KMS-11 (cell line): ENCODE data around the gene NEK8.
"Not testable (repeated sequence)": the region's sequence is repeated elsewhere in the genome, so short reads cannot be mapped to it uniquely, and the experiment has no call there.

Experiments used
- H2AFZ ChIP-seq: fragments of 200-600 bp; sonication (generic); 2 replicates; pipeline ENCODE4 v1.6.1; 2016; ENCODE audit warnings: antibody characterized with exemption, mixed run types, low read depth
- H3K27ac ChIP-seq: fragments of 200-600 bp; sonication (generic); 2 replicates; pipeline ENCODE4 v1.6.1; 2016; ENCODE audit warnings: mild to moderate bottlenecking, mixed run types
- H3K27me3 ChIP-seq: fragments of 200-600 bp; sonication (generic); 2 replicates; pipeline ENCODE4 v1.6.1; 2017; ENCODE audit warnings: mild to moderate bottlenecking, low read depth, mixed run types, moderate library complexity; ENCODE audit not compliant: insufficient read depth
- H3K36me3 ChIP-seq: fragments of 200-600 bp; sonication (generic); 2 replicates; pipeline ENCODE4 v1.6.1; 2017; ENCODE audit warnings: mild to moderate bottlenecking, mixed run types; ENCODE audit not compliant: insufficient read depth
- H3K4me1 ChIP-seq: fragments of 200-600 bp; sonication (generic); 2 replicates; pipeline ENCODE4 v1.6.1; 2016; ENCODE audit warnings: mild to moderate bottlenecking, low read depth, mixed run types; ENCODE audit not compliant: poor library complexity, severe bottlenecking
- H3K4me2 ChIP-seq: fragments of 200-600 bp; sonication (generic); 2 replicates; pipeline ENCODE4 v1.7.0; 2016; ENCODE audit warnings: mild to moderate bottlenecking, mixed run types
- H3K4me3 ChIP-seq: fragments of 200-600 bp; sonication (generic); IDR thresholded peaks from 2 replicates; pipeline ENCODE4 v1.6.1; 2017; ENCODE audit warnings: low read depth, low read length, mixed read lengths; ENCODE audit not compliant: insufficient read depth
- H3K79me2 ChIP-seq: fragments of 200-600 bp; sonication (generic); 2 replicates; pipeline ENCODE4 v1.6.1; 2016; ENCODE audit warnings: low read depth, mixed run types; ENCODE audit not compliant: insufficient read depth
- H3K9ac ChIP-seq: fragments of 200-600 bp; sonication (generic); 2 replicates; pipeline ENCODE4 v1.6.1; 2016; ENCODE audit warnings: mild to moderate bottlenecking, mixed run types
- H4K20me1 ChIP-seq: fragments of 200-600 bp; sonication (generic); 2 replicates; pipeline ENCODE4 v1.6.1; 2016; ENCODE audit warnings: mild to moderate bottlenecking, mixed run types; ENCODE audit not compliant: insufficient read depth
- CTCF ChIP-seq: fragments of 200-600 bp; sonication (generic); conservative IDR thresholded peaks from 2 replicates; pipeline ENCODE4 v1.6.1; 2017; ENCODE audit warnings: low read depth, mild to moderate bottlenecking, antibody characterized with exemption, low read length, moderate library complexity, mixed read lengths

Gene NEK8

GRCh38 chr17:28722417-28723158, 6.0 kb upstream of the NEK8 start:
- Histone ChIP-seq H4K20me1 (0 out of 2 replicates have a peak, but pooled peaks cover 5% of the 10 kb centered on the region), H3K4me2 (peak overlapping the region; percentile 72; the same call in 1 of the 2 replicates), H3K27ac (peak overlapping the region; percentile 31; the same call in 1 of the 2 replicates), H3K27me3 (no peaks in the 10 kb centered on the region), H3K9ac (no peak overlapping the region; the same call in 1 of the 2 replicates), H3K4me3 (no peak overlapping the region), H3K79me2 (peaks cover 41% of the 10 kb centered on the region), H3K4me1 (peaks cover 55% of the 10 kb centered on the region), H3K36me3 (peaks cover 25% of the 10 kb centered on the region; the same call in 1 of the 2 replicates), H2AFZ (no peak overlapping the region)
- no peak for TF ChIP-seq CTCF

GRCh38 chr17:28723159-28723835, 5.3 kb upstream of the NEK8 start:
- H3K27ac ChIP-seq = peak overlapping the region; percentile 74; the same call in 1 of the 2 replicates
- no peak overlapping the region; the same call in 1 of the 2 replicates for H3K9ac ChIP-seq
- H3K36me3 ChIP-seq = peaks cover 25% of the 10 kb centered on the region; the same call in 1 of the 2 replicates
- no peak overlapping the region for H2AFZ ChIP-seq
- no peak overlapping the region for H3K4me3 ChIP-seq
- H4K20me1 ChIP-seq = 0 out of 2 replicates have a peak, but pooled peaks cover 5% of the 10 kb centered on the region
- peaks cover 60% of the 10 kb centered on the region for H3K4me1 ChIP-seq
- peaks cover 41% of the 10 kb centered on the region for H3K79me2 ChIP-seq
- H3K4me2 ChIP-seq = peak overlapping the region; percentile 72; the same call in 1 of the 2 replicates
- no peak for TF ChIP-seq CTCF
- H3K27me3 ChIP-seq = no peaks in the 10 kb centered on the region

- peaks cover 56% of the 10 kb centered on the region for H3K4me1 ChIP-seq
- H3K36me3 ChIP-seq = peaks cover 25% of the 10 kb centered on the region; the same call in 1 of the 2 replicates
- not testable (repeated sequence) for H3K9ac ChIP-seq, H4K20me1 ChIP-seq, H3K27me3 ChIP-seq, H3K4me2 ChIP-seq, H2AFZ ChIP-seq, H3K4me3 ChIP-seq
- H3K79me2 ChIP-seq = peaks cover 41% of the 10 kb centered on the region
- peak overlapping the region; percentile 74; the same call in 1 of the 2 replicates for H3K27ac ChIP-seq
These were observed 4.6 kb upstream of the NEK8 start for GRCh38 chr17:28723836-28724499.

DNA sequence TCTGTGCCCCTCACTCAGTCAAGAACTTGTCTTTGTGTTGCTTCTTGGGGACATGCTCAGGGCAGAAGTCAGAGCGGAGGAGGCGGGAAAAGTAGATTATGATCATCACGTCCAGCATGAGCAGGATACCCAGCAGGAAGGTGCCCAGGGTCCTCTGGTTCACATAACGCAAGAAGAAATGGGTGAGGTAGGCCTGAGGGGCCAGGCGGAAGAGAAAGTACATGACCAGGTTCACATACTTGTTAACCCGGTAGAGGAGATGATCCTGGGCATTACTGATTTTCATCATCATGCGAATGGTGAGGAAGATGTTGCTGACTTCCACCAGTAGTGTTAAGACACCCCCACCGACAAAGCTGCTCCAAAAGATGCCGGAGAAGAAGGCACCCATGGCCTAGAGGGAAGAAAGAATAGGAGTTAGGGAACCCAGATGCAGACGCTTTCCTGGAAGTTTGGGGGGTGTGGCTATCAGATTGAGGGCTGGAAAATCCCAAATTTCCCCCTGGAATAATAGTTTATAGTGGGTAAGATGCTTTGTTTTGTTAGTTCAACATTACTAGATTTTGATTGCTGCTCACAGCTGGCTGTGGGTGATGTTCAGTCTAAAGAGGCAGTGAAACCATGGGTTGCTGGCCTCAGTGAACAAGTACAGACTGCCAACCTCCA, 4.0 kb upstream of the NEK8 start:
- H3K4me1 ChIP-seq = peaks cover 60% of the 10 kb centered on the region

More for the DNA sequence above, 4.0 kb upstream of the NEK8 start:
- Histone ChIP-seq H4K20me1 (0 out of 2 replicates have a peak, but pooled peaks cover 5% of the 10 kb centered on the region), H3K36me3 (peaks cover 25% of the 10 kb centered on the region; the same call in 1 of the 2 replicates), H2AFZ (no peak overlapping the region), H3K79me2 (peaks cover 41% of the 10 kb centered on the region), H3K27me3 (no peaks in the 10 kb centered on the region), H3K4me3 (no peak overlapping the region), H3K4me2 (peak overlapping the region; percentile 73), H3K9ac (peak overlapping the region; percentile 80; the same call in 1 of the 2 replicates), H3K27ac (peak overlapping the region; percentile 74; the same call in 1 of the 2 replicates)
- TF ChIP-seq CTCF = no peak
